K562 (cell line): ENCODE data around the gene PRCD. TPM values are rescaled to one million over a fixed set of nuclear protein-coding genes. Genes with fewer than 3 reads are reported as not detected.

Source experiments
- CBFA2T2 ChIP-seq: fragments of 450-650 bp; conservative IDR thresholded peaks from 2 replicates; pipeline ENCODE4 v1.6.1; 2017; ENCODE audit warnings: mild to moderate bottlenecking
- CCAR2 ChIP-seq: fragments of 200-400 bp; formaldehyde crosslinking; IDR thresholded peaks from 2 replicates; pipeline ENCODE4 v1.6.1; 2017; ENCODE audit warnings: mild to moderate bottlenecking, low read depth, low read length
- CEBPB ChIP-seq: fragments of 450-650 bp; IDR thresholded peaks from 2 replicates; pipeline ENCODE4 v1.6.1; 2016; ENCODE audit warnings: missing genetic modification characterization, missing compliant biosample characterization
- CTBP1 ChIP-seq: fragments of 450-650 bp; IDR thresholded peaks from 2 replicates; pipeline ENCODE4 v1.6.1; 2016; ENCODE audit warnings: borderline replicate concordance
- DIDO1 ChIP-seq: fragments of 450-650 bp; IDR thresholded peaks from 2 replicates; pipeline ENCODE4 v1.6.1; 2016; ENCODE audit warnings: low read depth, missing biosample characterization, missing genetic modification characterization
- ELF2 ChIP-seq: fragments of 250-450 bp; sonication (Bioruptor Pico); IDR thresholded peaks from 2 replicates; pipeline ENCODE4 v1.5.0; 2021; ENCODE audit warnings: mild to moderate bottlenecking
- MCM2 ChIP-seq: fragments of 450-650 bp; IDR thresholded peaks from 2 replicates; pipeline ENCODE4 v1.6.1; 2017; ENCODE audit warnings: low read depth, mild to moderate bottlenecking
- PHTF2 ChIP-seq: fragments of 250-450 bp; sonication (Bioruptor Pico); IDR thresholded peaks from 2 replicates; pipeline ENCODE4 v1.5.0; 2021; ENCODE audit warnings: mild to moderate bottlenecking
- PURB ChIP-seq: sonication (generic); formaldehyde crosslinking; IDR thresholded peaks from 2 replicates; pipeline ENCODE4 v1.9.0; 2021; ENCODE audit warnings: low read depth, mild to moderate bottlenecking, missing genetic modification reagents
- SMARCA4 ChIP-seq: fragments of 450-650 bp; IDR thresholded peaks from 2 replicates; pipeline ENCODE4 v1.6.1; 2016
- SREBF1 ChIP-seq: fragments of 150-350 bp; IDR thresholded peaks from 2 replicates; pipeline ENCODE4 v1.6.1; 2014; ENCODE audit warnings: antibody characterized with exemption, low read depth, low read length, borderline replicate concordance
- TCFL5 ChIP-seq: fragments of 250-450 bp; sonication (Bioruptor Pico); conservative IDR thresholded peaks from 2 replicates; pipeline ENCODE4 v1.6.1; 2021; ENCODE audit warnings: mild to moderate bottlenecking, moderate library complexity, matching md5 sums
- ZBTB17 ChIP-seq: fragments of 450-650 bp; formaldehyde crosslinking; IDR thresholded peaks from 2 replicates; pipeline ENCODE4 v1.4.0; 2020; ENCODE audit warnings: mild to moderate bottlenecking
- ZNF184 ChIP-seq: sonication (generic); formaldehyde crosslinking; IDR thresholded peaks from 2 replicates; pipeline ENCODE4 v1.5.0; 2020; ENCODE audit warnings: missing genetic modification reagents
- ZNF696 ChIP-seq: fragments of 250-450 bp; sonication (Bioruptor Pico); conservative IDR thresholded peaks from 2 replicates; pipeline ENCODE4 v1.4.0; 2020; ENCODE audit warnings: mild to moderate bottlenecking, moderate library complexity
- polyA plus RNA-seq, 8 experiments: library from polyadenylated mRNA; depleted of rRNA in 4 of 8; stranded (reverse) in 5 of 8; unstranded in 3 of 8; fragments of >200 nt; fragmentation: Nextera tagmentation in 2 of 8; fragmentation: Illumina TruSeq in 1 of 8; extraction: Ambion mirVana in 2 of 8; extraction: Trizol in 1 of 8; gene quantifications; 2 replicates each; pipeline versions ENCODE4 v1.2.1 to v1.2.3, GENCODE V29; 2011 to 2014; ENCODE audit warnings: inconsistent platforms in 1 of 8, missing spikeins in 1 of 8
- total RNA-seq, 7 experiments: library from RNA; depleted of rRNA in 6 of 7; stranded (reverse); fragments of >200 nt in 6 of 7; fragmentation: Illumina TruSeq in 2 of 7; extraction: Trizol in 2 of 7; gene quantifications; 2 replicates each; pipeline versions ENCODE4 v1.2.1 to v1.2.3, GENCODE V29; 2011 to 2021; ENCODE audit warnings: low replicate concordance in 1 of 7
- TF ChIP-seq, protein P1 (sequence below): fragments of 250-450 bp; sonication (Bioruptor Pico); IDR thresholded peaks from 2 replicates; pipeline ENCODE4 v1.4.0; 2020
- TF ChIP-seq, protein P2 (sequence below): fragments of 450-650 bp; conservative IDR thresholded peaks from 2 replicates; pipeline ENCODE4 v1.6.1; 2016; ENCODE audit warnings: missing genetic modification characterization, low read depth, mild to moderate bottlenecking, control low read depth, missing compliant biosample characterization
- TF ChIP-seq, protein P3 (sequence below), 3 experiments: IDR thresholded peaks in 2 of 3; conservative IDR thresholded peaks in 1 of 3; 2 replicates each; pipeline ENCODE4 v1.5.1; 2011 to 2012; ENCODE audit warnings: low read length in 3 of 3, mild to moderate bottlenecking in 3 of 3, control low read depth in 2 of 3, improper control_type of control experiment in 1 of 3, inconsistent platforms in 1 of 3, low read depth in 1 of 3, mixed read lengths in 1 of 3, moderate library complexity in 1 of 3; ENCODE audit not compliant: insufficient read depth in 2 of 3
- TF ChIP-seq, protein P4 (sequence below), 2 experiments: fragments of 450-650 bp in 1 of 2; sonication (generic) in 1 of 2; formaldehyde crosslinking in 1 of 2; IDR thresholded peaks in 1 of 2; conservative IDR thresholded peaks in 1 of 2; 2 replicates each; pipeline versions ENCODE4 v1.6.1 to v1.8.1; 2016 to 2023; ENCODE audit warnings: mild to moderate bottlenecking in 2 of 2, moderate library complexity in 2 of 2, inconsistent platforms in 1 of 2, missing genetic modification reagents in 1 of 2

Gene PRCD
- total and polyA plus RNA-seq, 9 of the 15 experiments (the other 6 are each of a cell fraction or from before 2014, with no cell fraction given), result 0.20 to 0.25 (median 0.21) TPM; not detected in 6

DNA sequence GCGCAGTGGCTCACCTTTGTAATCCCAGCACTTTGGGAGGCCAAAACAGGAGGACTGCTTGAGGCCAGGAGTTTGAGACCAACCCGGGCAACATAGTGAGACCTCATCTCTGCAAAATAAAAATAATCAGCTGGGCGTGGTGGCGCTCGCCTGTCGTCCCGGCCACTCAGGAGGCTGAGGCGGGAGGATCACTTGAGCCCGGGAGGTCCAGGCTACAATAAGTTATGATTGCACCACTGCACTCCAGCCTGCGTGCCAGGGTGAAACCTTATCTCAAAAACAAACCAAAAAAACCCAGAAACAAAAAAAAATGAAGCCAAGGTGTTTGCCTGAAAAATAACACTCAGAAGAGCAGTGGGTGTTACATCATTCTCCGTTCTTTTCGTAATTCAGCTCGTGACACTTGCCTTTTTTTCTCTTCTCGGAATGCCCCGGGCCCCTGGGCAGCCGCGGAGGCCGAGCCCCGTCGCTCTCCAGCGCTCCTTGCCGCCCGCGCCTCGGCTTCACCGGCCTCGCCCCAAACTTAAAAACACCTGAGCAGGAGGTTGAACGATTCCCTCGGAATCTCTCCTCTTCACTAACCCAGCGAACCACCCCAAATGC is 17.0 kb downstream of the PRCD start (continued):
- TF ChIP-seq, protein P1, sequence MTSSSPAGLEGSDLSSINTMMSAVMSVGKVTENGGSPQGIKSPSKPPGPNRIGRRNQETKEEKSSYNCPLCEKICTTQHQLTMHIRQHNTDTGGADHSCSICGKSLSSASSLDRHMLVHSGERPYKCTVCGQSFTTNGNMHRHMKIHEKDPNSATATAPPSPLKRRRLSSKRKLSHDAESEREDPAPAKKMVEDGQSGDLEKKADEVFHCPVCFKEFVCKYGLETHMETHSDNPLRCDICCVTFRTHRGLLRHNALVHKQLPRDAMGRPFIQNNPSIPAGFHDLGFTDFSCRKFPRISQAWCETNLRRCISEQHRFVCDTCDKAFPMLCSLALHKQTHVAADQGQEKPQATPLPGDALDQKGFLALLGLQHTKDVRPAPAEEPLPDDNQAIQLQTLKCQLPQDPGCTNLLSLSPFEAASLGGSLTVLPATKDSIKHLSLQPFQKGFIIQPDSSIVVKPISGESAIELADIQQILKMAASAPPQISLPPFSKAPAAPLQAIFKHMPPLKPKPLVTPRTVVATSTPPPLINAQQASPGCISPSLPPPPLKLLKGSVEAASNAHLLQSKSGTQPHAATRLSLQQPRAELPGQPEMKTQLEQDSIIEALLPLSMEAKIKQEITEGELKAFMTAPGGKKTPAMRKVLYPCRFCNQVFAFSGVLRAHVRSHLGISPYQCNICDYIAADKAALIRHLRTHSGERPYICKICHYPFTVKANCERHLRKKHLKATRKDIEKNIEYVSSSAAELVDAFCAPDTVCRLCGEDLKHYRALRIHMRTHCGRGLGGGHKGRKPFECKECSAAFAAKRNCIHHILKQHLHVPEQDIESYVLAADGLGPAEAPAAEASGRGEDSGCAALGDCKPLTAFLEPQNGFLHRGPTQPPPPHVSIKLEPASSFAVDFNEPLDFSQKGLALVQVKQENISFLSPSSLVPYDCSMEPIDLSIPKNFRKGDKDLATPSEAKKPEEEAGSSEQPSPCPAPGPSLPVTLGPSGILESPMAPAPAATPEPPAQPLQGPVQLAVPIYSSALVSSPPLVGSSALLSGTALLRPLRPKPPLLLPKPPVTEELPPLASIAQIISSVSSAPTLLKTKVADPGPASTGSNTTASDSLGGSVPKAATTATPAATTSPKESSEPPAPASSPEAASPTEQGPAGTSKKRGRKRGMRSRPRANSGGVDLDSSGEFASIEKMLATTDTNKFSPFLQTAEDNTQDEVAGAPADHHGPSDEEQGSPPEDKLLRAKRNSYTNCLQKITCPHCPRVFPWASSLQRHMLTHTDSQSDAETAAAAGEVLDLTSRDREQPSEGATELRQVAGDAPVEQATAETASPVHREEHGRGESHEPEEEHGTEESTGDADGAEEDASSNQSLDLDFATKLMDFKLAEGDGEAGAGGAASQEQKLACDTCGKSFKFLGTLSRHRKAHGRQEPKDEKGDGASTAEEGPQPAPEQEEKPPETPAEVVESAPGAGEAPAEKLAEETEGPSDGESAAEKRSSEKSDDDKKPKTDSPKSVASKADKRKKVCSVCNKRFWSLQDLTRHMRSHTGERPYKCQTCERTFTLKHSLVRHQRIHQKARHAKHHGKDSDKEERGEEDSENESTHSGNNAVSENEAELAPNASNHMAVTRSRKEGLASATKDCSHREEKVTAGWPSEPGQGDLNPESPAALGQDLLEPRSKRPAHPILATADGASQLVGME (CRISPR knock-in tag), result no peak
- peak; percentile 78 for TF ChIP-seq CEBPB
- TF ChIP-seq SREBF1, result no peak
- no peak for TF ChIP-seq CBFA2T2
- TF ChIP-seq ELF2 (CRISPR knock-in tag), result no peak
- no peak for TF ChIP-seq TCFL5 (CRISPR knock-in tag)
- peak; percentile 50; the same call in 1 of the 2 replicates for TF ChIP-seq SMARCA4
- no peak for TF ChIP-seq ZNF184 (CRISPR knock-in tag)
- TF ChIP-seq, protein P2, sequence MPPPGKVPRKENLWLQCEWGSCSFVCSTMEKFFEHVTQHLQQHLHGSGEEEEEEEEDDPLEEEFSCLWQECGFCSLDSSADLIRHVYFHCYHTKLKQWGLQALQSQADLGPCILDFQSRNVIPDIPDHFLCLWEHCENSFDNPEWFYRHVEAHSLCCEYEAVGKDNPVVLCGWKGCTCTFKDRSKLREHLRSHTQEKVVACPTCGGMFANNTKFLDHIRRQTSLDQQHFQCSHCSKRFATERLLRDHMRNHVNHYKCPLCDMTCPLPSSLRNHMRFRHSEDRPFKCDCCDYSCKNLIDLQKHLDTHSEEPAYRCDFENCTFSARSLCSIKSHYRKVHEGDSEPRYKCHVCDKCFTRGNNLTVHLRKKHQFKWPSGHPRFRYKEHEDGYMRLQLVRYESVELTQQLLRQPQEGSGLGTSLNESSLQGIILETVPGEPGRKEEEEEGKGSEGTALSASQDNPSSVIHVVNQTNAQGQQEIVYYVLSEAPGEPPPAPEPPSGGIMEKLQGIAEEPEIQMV, result no peak
- TF ChIP-seq CCAR2, result no peak
- no peak for TF ChIP-seq ZNF696
- TF ChIP-seq, protein P3, sequence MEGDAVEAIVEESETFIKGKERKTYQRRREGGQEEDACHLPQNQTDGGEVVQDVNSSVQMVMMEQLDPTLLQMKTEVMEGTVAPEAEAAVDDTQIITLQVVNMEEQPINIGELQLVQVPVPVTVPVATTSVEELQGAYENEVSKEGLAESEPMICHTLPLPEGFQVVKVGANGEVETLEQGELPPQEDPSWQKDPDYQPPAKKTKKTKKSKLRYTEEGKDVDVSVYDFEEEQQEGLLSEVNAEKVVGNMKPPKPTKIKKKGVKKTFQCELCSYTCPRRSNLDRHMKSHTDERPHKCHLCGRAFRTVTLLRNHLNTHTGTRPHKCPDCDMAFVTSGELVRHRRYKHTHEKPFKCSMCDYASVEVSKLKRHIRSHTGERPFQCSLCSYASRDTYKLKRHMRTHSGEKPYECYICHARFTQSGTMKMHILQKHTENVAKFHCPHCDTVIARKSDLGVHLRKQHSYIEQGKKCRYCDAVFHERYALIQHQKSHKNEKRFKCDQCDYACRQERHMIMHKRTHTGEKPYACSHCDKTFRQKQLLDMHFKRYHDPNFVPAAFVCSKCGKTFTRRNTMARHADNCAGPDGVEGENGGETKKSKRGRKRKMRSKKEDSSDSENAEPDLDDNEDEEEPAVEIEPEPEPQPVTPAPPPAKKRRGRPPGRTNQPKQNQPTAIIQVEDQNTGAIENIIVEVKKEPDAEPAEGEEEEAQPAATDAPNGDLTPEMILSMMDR (IDR thresholded peaks at IDR 0.05 in 2 of 3, conservative IDR thresholded peaks at IDR 0.05 in 1 of 3; ENCODE audit: insufficient read depth in 2 of 3, low read depth in 1 of 3, low read length in 3 of 3), result no peak
- no peak for TF ChIP-seq PHTF2
- TF ChIP-seq ZBTB17, result no peak
- TF ChIP-seq PURB (CRISPR knock-in tag), result no peak
- no peak for TF ChIP-seq DIDO1 (tag)
- TF ChIP-seq, protein P4, sequence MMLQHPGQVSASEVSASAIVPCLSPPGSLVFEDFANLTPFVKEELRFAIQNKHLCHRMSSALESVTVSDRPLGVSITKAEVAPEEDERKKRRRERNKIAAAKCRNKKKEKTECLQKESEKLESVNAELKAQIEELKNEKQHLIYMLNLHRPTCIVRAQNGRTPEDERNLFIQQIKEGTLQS (IDR thresholded peaks at IDR 0.05), result peak; percentile 76
- TF ChIP-seq, protein P4 (CRISPR knock-in tag; conservative IDR thresholded peaks at IDR 0.05), result no peak
- no peak for TF ChIP-seq MCM2
- no peak for TF ChIP-seq CTBP1
